Endothelial cell of umbilical vein (primary cell): ENCODE data around the gene MARVELD1. TPM values are rescaled to one million over a fixed set of nuclear protein-coding genes. Genes with fewer than 3 reads are reported as not detected.

Experiments used
- BruUV-seq: library from RNA; stranded (reverse); fragments of 400-500 nt; replicated peaks from 2 replicates; lab custom pipeline; 2021; lab: Mats Ljungman, UMichigan
- CTCF ChIA-PET: fragments of 300-600, 350-600 bp; sonication (Branson Sonifier 250); formaldehyde crosslinking; loops from one replicate; lab custom pipeline; 2021; ENCODE audit warnings: antibody characterized with exemption, inconsistent platforms; lab: Charles Lee
- POLR2A ChIA-PET: fragments of 300-600, 350-600 bp; sonication (Branson Sonifier 250); formaldehyde crosslinking; loops from one replicate; lab custom pipeline; 2021; ENCODE audit warnings: antibody characterized with exemption, inconsistent platforms; lab: Charles Lee
- DNase-seq: peaks from one replicate; pipeline ENCODE4 v3.0.0-alpha.2; 2011; ENCODE audit warnings: low read depth, low spot score
- FAIRE-seq: peaks from 2 replicates; lab custom pipeline; 2011; peaks lifted over from hg19 to GRCh38; lab: Jason Lieb, UNC
- H2AFZ ChIP-seq: 2 replicates; pipeline ENCODE4 v1.6.0; 2012; ENCODE audit warnings: low read depth, low read length, control low read depth, inconsistent platforms
- H3K27ac ChIP-seq: 2 replicates; pipeline ENCODE4 v1.5.1; 2011; ENCODE audit warnings: low read depth, mild to moderate bottlenecking, control low read depth, low read length, moderate library complexity; ENCODE audit not compliant: insufficient read depth
- H3K27me3 ChIP-seq, 2 experiments: 2 replicates each; pipeline versions ENCODE4 v1.6.0 to v1.6.1; 2011; ENCODE audit warnings: low read length in 2 of 2, mixed read lengths in 1 of 2; ENCODE audit not compliant: control insufficient read depth in 2 of 2, insufficient read depth in 2 of 2
- H3K36me3 ChIP-seq, 2 experiments: 2 replicates in 1 of 2; 3 replicates in 1 of 2; pipeline ENCODE4 v1.5.1; 2011; ENCODE audit warnings: low read length in 2 of 2, mild to moderate bottlenecking in 1 of 2, moderate library complexity in 1 of 2; ENCODE audit not compliant: control insufficient read depth in 2 of 2, insufficient read depth in 2 of 2; ENCODE audit errors: extremely low read depth in 1 of 2
- H3K4me1 ChIP-seq: 3 replicates; pipeline ENCODE4 v1.5.1; 2011; ENCODE audit warnings: mild to moderate bottlenecking, low read length; ENCODE audit not compliant: control insufficient read depth, insufficient read depth; ENCODE audit errors: extremely low read depth
- H3K4me2 ChIP-seq: 2 replicates; pipeline ENCODE4 v1.6.1; 2011; ENCODE audit warnings: low read length, control low read depth, mixed read lengths; ENCODE audit not compliant: insufficient read depth
- H3K4me3 ChIP-seq, 3 experiments: fragments of 200-600 bp in 1 of 3; sonication (generic), shearing (Covaris generic) in 1 of 3; replicated peaks in 1 of 3; 2 replicates each; pipeline ENCODE4 v1.5.1; 2011 to 2016; ENCODE audit warnings: control low read depth in 3 of 3, low read length in 3 of 3, mild to moderate bottlenecking in 2 of 3, inconsistent platforms in 1 of 3, low read depth in 1 of 3, moderate library complexity in 1 of 3; ENCODE audit not compliant: insufficient read depth in 1 of 3
- H3K79me2 ChIP-seq: 2 replicates; pipeline ENCODE4 v1.6.0; 2012; ENCODE audit warnings: low read length, inconsistent platforms; ENCODE audit not compliant: control insufficient read depth, insufficient read depth
- H3K9ac ChIP-seq: replicated peaks from 2 replicates; pipeline ENCODE3; 2011; ENCODE audit warnings: low read length, control low read depth; ENCODE audit not compliant: insufficient read depth; ENCODE audit errors: extremely low read depth
- H3K9me1 ChIP-seq: replicated peaks from 3 replicates; pipeline ENCODE4 v1.6.0; 2011; ENCODE audit warnings: mild to moderate bottlenecking, low read length; ENCODE audit not compliant: control insufficient read depth, insufficient read depth; ENCODE audit errors: extremely low read depth
- H3K9me3 ChIP-seq: replicated peaks from 2 replicates; pipeline ENCODE4 v1.5.1; 2012; ENCODE audit warnings: low read length, inconsistent platforms; ENCODE audit not compliant: control insufficient read depth, insufficient read depth
- H4K20me1 ChIP-seq: replicated peaks from 2 replicates; pipeline ENCODE3; 2011; ENCODE audit warnings: mild to moderate bottlenecking, low read length; ENCODE audit not compliant: control insufficient read depth, insufficient read depth; ENCODE audit errors: extremely low read depth
- EZH2 ChIP-seq: IDR thresholded peaks from 2 replicates; pipeline ENCODE4 v1.6.1; 2012; ENCODE audit warnings: borderline replicate concordance, low read depth, mild to moderate bottlenecking, moderate library complexity, low read length, inconsistent platforms; ENCODE audit not compliant: severe bottlenecking
- GATA2 ChIP-seq: IDR thresholded peaks from 2 replicates; pipeline ENCODE4 v1.7.0; 2011; ENCODE audit warnings: low read depth, mild to moderate bottlenecking, moderate library complexity, mixed read lengths, low read length; ENCODE audit not compliant: insufficient read length, insufficient read depth
- JUN ChIP-seq: IDR thresholded peaks from 2 replicates; pipeline ENCODE4 v1.6.1; 2011; ENCODE audit warnings: borderline replicate concordance, low read depth; ENCODE audit not compliant: insufficient read length, insufficient read depth
- dilution Hi-C: fragments of 300-500 bp; cut with MboI; formaldehyde crosslinking; loops from one replicate; pipeline ENCODE4 v1.15.0; 2019; ENCODE audit warnings: low sequenced_read_pairs; ENCODE audit not compliant: extremely low pct_ligation_motif_present
- intact Hi-C: fragments of 100-400 bp; cut with micrococcal nuclease; formaldehyde crosslinking; loops from one replicate; pipeline ENCODE4 v1.10.0; 2022
- polyA plus RNA-seq, 4 experiments: library from polyadenylated mRNA; depleted of rRNA in 3 of 4; stranded (reverse) in 3 of 4; unstranded in 1 of 4; fragments of >200 nt; gene quantifications; 2 replicates each; pipeline versions ENCODE4 v1.2.1 to v1.2.3, GENCODE V29; 2011 to 2012; ENCODE audit warnings: missing spikeins in 1 of 4
- total RNA-seq: library from RNA; stranded (reverse); gene quantifications from 2 replicates; pipeline ENCODE4 v1.2.3, GENCODE V29; 2021
- TF ChIP-seq, protein P1 (sequence below), 2 donors: IDR thresholded peaks; 1 replicate in 1 of 2; 2 replicates in 1 of 2; pipeline ENCODE4 v1.5.1; 2011; ENCODE audit warnings: low read length in 2 of 2, mild to moderate bottlenecking in 2 of 2, moderate library complexity in 2 of 2, control low read depth in 1 of 2, inconsistent platforms in 1 of 2, low read depth in 1 of 2; ENCODE audit not compliant: insufficient read depth in 1 of 2; ENCODE audit errors: extremely low read depth in 1 of 2

Gene MARVELD1
- total and polyA plus RNA-seq, 2 donors (not counting 3 experiments of a cell fraction or from before 2014, with no cell fraction given) = 67.3 to 78.3 TPM

DNA sequence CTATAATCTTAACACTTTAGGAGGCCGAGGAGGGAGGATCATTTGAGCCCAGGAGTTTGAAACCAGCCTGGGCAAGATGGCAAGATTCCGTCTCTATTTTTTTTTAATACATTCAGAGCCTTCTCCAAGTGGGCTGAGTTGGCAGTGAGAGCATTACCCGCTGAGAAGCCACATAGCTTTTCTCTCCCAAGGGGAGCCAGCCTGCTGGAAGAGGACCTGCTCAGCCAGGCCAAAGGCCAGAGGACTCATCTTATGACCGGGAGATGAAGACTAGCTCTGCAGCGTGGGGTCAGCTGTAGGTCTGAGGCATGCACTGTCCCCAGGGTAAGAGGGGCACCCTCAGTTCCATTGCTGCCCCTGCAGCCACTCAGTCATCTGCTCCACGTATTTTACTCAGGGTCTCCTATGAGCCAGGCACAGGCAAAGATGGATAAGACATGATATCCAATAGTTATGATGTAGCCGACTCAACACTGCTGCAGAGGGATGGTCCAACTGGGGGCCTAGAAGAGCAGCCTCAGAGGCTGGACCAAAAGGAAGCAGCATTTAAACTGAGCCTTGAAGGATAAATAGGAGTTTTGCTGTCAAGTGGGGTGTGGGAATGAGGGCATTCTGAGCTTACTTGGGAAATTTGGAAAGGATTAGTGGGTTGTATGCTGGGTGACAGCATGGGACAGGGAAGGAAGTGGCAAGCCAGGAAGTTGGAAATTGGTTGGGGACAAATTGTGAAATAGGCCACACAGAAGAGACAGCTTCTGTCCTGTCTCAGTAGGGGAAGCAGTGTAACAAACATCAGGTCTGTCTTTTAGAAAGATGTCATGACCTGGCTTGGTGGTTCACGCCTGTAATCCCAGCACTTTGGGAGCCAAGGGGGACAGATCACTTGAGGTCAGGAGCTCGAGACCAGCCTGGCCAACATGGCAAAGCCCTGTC lies 1.6 kb upstream of the MARVELD1 start:
- peaks cover 22% of the 10 kb centered on the region for H3K4me1 ChIP-seq
- DNase-seq = no peak
- no peaks in the 10 kb centered on the region for H3K9me3 ChIP-seq
- H3K9me1 ChIP-seq = no peaks in the 10 kb centered on the region
- no peaks in the 10 kb centered on the region for H4K20me1 ChIP-seq
- ChIA-PET CTCF (interaction anchor here (1.6 to 18.5 kb wide), 4 partner anchors 8 to 15 kb away, joined by 3 to 863 read pairs (median 18); partner anchors contain the start of gene ZFYVE27), POLR2A (interaction anchor here (0.8 kb wide), 1 partner anchor 24 kb away, joined by 5 read pairs; no protein-coding TSS in a partner anchor)
- no peak overlapping the region for H2AFZ ChIP-seq
- H3K4me3 ChIP-seq = no peak overlapping the region
- H3K27ac ChIP-seq = no peak overlapping the region
- H3K36me3 ChIP-seq = no peaks in the 10 kb centered on the region
- H3K9ac ChIP-seq = no peak overlapping the region
- FAIRE-seq = peak; percentile 33
- intact Hi-C loops = no loop called here
- TF ChIP-seq, protein P1, sequence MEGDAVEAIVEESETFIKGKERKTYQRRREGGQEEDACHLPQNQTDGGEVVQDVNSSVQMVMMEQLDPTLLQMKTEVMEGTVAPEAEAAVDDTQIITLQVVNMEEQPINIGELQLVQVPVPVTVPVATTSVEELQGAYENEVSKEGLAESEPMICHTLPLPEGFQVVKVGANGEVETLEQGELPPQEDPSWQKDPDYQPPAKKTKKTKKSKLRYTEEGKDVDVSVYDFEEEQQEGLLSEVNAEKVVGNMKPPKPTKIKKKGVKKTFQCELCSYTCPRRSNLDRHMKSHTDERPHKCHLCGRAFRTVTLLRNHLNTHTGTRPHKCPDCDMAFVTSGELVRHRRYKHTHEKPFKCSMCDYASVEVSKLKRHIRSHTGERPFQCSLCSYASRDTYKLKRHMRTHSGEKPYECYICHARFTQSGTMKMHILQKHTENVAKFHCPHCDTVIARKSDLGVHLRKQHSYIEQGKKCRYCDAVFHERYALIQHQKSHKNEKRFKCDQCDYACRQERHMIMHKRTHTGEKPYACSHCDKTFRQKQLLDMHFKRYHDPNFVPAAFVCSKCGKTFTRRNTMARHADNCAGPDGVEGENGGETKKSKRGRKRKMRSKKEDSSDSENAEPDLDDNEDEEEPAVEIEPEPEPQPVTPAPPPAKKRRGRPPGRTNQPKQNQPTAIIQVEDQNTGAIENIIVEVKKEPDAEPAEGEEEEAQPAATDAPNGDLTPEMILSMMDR (IDR thresholded peaks at IDR 0.05; ENCODE audit: extremely low read depth in 1 of 2, insufficient read depth in 1 of 2, low read depth in 1 of 2, low read length in 2 of 2) = no peak
- TF ChIP-seq JUN (no peak), EZH2 (no peak), GATA2 (no peak)
- H3K79me2 ChIP-seq = peaks cover 29% of the 10 kb centered on the region
- no peak overlapping the region for H3K4me2 ChIP-seq
- BruUV-seq = no TSS peak
- dilution Hi-C loops = no loop called here
- H3K27me3 ChIP-seq = no peaks in the 10 kb centered on the region
